Measurements from ENCODE around the gene MAP2K5.

The MAP2K5 gene

GRCh38 chr15:67515557-67515956 lies 26.9 kb upstream of the MAP2K5 start (continued):
- 0 out of 2 replicates have a peak, but pooled peaks have one; percentile 73 for TF ChIP-seq ZNF292 (tag by site-specific recombination; IDR thresholded peaks at IDR 0.05; ENCODE audit: borderline replicate concordance, low read depth)
- 0 out of 2 replicates have a peak, but pooled peaks have one; percentile 83 for TF ChIP-seq ZNF138 (tag by site-specific recombination; IDR thresholded peaks at IDR 0.05; ENCODE audit: borderline replicate concordance)
- peak; percentile 76; the same call in 1 of the 2 replicates for TF ChIP-seq ZNF354C (tag by site-specific recombination; IDR thresholded peaks at IDR 0.05; ENCODE audit: borderline replicate concordance, low read depth)
- peak; percentile 71; the same call in 1 of the 2 replicates for TF ChIP-seq ZNF560 (tag by site-specific recombination; IDR thresholded peaks at IDR 0.05; ENCODE audit: borderline replicate concordance)
- TF ChIP-seq ZNF558 (tag by site-specific recombination; IDR thresholded peaks at IDR 0.05), result peak; percentile 62
- no peak for TF ChIP-seq ZNF133 (tag by site-specific recombination; IDR thresholded peaks at IDR 0.05)
- TF ChIP-seq ZBTB8A (tag by site-specific recombination; IDR thresholded peaks at IDR 0.05), result peak; percentile 68
- TF ChIP-seq ATF2 (tag by site-specific recombination; IDR thresholded peaks at IDR 0.05; ENCODE audit: low read depth), result no peak
- peak; percentile 75 for TF ChIP-seq ZXDB (tag by site-specific recombination; IDR thresholded peaks at IDR 0.05)

GRCh38 chr15:67520321-67521028 lies 22.0 kb upstream of the MAP2K5 start:
- ChIA-PET POLR2A (interaction anchor here (0.5 to 2.8 kb wide), 6 partner anchors 10 to 704 kb away, joined by 3 to 15 read pairs (median 3); partner anchors contain the start of gene MAP2K5), CTCF (interaction anchor here (0.8 to 1.5 kb wide), 3 partner anchors 29 to 303 kb away, joined by 3 read pairs; no protein-coding TSS in a partner anchor)
- TF ChIP-seq SP7 (tag by site-specific recombination; IDR thresholded peaks at IDR 0.05) (peak; percentile 11; the same call in 1 of the 2 replicates), GLIS2 (tag by site-specific recombination; IDR thresholded peaks at IDR 0.05) (peak; percentile 62; the same call in 1 of the 2 replicates), ZNF423 (tag by site-specific recombination; IDR thresholded peaks at IDR 0.05) (peak; percentile 71), ZNF501 (tag by site-specific recombination; IDR thresholded peaks at IDR 0.05) (no peak), GLIS1 (tag by site-specific recombination; IDR thresholded peaks at IDR 0.05) (peak; percentile 94), WT1 (tag by site-specific recombination; IDR thresholded peaks at IDR 0.05) (peak; percentile 63; the same call in 1 of the 2 replicates), ZNF629 (tag by site-specific recombination; IDR thresholded peaks at IDR 0.05) (peak; percentile 73), INSM2 (tag by site-specific recombination; IDR thresholded peaks at IDR 0.05) (0 out of 2 replicates have a peak, but pooled peaks have one; percentile 9), ZNF37A (tag by site-specific recombination; IDR thresholded peaks at IDR 0.05) (no peak), EGR2 (tag by site-specific recombination; IDR thresholded peaks at IDR 0.05; ENCODE audit: low read depth) (peak; percentile 55; the same call in 1 of the 2 replicates), ZNF133 (tag by site-specific recombination; IDR thresholded peaks at IDR 0.05) (no peak), KLF1 (tag by site-specific recombination; IDR thresholded peaks at IDR 0.05) (no peak), ZNF600 (tag by site-specific recombination; IDR thresholded peaks at IDR 0.05) (peak; percentile 33; the same call in 1 of the 2 replicates)
- TF ChIP-seq, protein P1, sequence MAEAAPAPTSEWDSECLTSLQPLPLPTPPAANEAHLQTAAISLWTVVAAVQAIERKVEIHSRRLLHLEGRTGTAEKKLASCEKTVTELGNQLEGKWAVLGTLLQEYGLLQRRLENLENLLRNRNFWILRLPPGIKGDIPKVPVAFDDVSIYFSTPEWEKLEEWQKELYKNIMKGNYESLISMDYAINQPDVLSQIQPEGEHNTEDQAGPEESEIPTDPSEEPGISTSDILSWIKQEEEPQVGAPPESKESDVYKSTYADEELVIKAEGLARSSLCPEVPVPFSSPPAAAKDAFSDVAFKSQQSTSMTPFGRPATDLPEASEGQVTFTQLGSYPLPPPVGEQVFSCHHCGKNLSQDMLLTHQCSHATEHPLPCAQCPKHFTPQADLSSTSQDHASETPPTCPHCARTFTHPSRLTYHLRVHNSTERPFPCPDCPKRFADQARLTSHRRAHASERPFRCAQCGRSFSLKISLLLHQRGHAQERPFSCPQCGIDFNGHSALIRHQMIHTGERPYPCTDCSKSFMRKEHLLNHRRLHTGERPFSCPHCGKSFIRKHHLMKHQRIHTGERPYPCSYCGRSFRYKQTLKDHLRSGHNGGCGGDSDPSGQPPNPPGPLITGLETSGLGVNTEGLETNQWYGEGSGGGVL (tag by site-specific recombination; IDR thresholded peaks at IDR 0.05), result 0 out of 2 replicates have a peak, but pooled peaks have one; percentile 5
- TF ChIP-seq, protein P2, sequence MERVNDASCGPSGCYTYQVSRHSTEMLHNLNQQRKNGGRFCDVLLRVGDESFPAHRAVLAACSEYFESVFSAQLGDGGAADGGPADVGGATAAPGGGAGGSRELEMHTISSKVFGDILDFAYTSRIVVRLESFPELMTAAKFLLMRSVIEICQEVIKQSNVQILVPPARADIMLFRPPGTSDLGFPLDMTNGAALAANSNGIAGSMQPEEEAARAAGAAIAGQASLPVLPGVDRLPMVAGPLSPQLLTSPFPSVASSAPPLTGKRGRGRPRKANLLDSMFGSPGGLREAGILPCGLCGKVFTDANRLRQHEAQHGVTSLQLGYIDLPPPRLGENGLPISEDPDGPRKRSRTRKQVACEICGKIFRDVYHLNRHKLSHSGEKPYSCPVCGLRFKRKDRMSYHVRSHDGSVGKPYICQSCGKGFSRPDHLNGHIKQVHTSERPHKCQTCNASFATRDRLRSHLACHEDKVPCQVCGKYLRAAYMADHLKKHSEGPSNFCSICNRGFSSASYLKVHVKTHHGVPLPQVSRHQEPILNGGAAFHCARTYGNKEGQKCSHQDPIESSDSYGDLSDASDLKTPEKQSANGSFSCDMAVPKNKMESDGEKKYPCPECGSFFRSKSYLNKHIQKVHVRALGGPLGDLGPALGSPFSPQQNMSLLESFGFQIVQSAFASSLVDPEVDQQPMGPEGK (tag by site-specific recombination; IDR thresholded peaks at IDR 0.05), result no peak; the same call in 1 of the 2 replicates
- TF ChIP-seq, protein P3, sequence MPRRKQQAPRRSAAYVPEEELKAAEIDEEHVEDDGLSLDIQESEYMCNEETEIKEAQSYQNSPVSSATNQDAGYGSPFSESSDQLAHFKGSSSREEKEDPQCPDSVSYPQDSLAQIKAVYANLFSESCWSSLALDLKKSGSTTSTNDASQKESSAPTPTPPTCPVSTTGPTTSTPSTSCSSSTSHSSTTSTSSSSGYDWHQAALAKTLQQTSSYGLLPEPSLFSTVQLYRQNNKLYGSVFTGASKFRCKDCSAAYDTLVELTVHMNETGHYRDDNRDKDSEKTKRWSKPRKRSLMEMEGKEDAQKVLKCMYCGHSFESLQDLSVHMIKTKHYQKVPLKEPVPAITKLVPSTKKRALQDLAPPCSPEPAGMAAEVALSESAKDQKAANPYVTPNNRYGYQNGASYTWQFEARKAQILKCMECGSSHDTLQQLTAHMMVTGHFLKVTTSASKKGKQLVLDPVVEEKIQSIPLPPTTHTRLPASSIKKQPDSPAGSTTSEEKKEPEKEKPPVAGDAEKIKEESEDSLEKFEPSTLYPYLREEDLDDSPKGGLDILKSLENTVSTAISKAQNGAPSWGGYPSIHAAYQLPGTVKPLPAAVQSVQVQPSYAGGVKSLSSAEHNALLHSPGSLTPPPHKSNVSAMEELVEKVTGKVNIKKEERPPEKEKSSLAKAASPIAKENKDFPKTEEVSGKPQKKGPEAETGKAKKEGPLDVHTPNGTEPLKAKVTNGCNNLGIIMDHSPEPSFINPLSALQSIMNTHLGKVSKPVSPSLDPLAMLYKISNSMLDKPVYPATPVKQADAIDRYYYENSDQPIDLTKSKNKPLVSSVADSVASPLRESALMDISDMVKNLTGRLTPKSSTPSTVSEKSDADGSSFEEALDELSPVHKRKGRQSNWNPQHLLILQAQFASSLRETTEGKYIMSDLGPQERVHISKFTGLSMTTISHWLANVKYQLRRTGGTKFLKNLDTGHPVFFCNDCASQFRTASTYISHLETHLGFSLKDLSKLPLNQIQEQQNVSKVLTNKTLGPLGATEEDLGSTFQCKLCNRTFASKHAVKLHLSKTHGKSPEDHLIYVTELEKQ (tag by site-specific recombination; IDR thresholded peaks at IDR 0.05; ENCODE audit: borderline replicate concordance), result no peak
- Histone ChIP-seq H3K27ac (ENCODE audit: extremely low read depth, low read depth, low read length) (peak overlapping the region; percentile 100), H3K4me3 (ENCODE audit: low read depth, low read length) (peak overlapping the region; percentile 61), H3K9me3 (ENCODE audit: control insufficient read depth, insufficient read depth, low read depth, low read length) (no peaks in the 10 kb centered on the region), H3K4me1 (ENCODE audit: control insufficient read depth, insufficient read depth, low read length) (peaks cover 17% of the 10 kb centered on the region), H3K36me3 (ENCODE audit: control insufficient read depth in 2 of 2, insufficient read depth in 1 of 2, low read length in 2 of 2) (peaks cover 0 to 3% of the 10 kb centered on the region in 2 experiments; a peak in 2 of 3 replicates)
